HL-60 (cell line): ENCODE results near the gene ZNF500.

ENCODE experiments used
- POLR2AphosphoS5 ChIP-seq: IDR thresholded peaks from 2 replicates; pipeline ENCODE4 v1.6.1; 2012; ENCODE audit warnings: low read depth
- TF ChIP-seq, protein P1 (sequence below): IDR thresholded peaks from one replicate; pipeline ENCODE4 v1.5.1; 2011; ENCODE audit warnings: low read length, control low read depth, inconsistent platforms; ENCODE audit not compliant: insufficient read depth
- TF ChIP-seq, protein P2 (sequence below): IDR thresholded peaks from 2 replicates; pipeline ENCODE4 v1.6.1; 2012; ENCODE audit warnings: low read depth; ENCODE audit not compliant: insufficient replicate concordance

DNA sequence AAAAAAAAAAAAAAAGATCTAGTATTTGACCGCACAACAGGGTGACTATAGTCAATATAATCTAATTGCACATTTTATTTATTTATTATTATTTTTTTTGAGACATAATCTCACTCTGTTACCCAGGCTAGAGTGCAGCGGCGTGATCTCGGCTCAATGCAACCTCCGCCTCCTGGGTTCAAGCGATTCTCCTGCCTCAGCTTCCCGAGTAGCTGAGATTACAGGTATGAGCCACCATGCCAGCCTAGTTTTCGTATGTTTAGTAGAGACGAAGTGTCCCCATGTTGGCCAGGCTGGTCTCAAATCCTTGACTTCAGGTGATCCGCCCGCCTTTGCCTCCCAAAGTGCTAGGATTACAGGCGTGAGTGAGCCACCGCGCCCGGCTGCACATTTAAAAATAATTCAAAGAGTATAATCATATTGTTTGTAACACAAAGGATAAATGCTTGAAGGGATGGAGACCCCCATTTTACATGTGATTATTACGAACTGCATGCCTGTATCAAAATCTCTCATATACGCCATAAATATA lies 33.7 kb downstream of the ZNF500 start:
- TF ChIP-seq, protein P1, sequence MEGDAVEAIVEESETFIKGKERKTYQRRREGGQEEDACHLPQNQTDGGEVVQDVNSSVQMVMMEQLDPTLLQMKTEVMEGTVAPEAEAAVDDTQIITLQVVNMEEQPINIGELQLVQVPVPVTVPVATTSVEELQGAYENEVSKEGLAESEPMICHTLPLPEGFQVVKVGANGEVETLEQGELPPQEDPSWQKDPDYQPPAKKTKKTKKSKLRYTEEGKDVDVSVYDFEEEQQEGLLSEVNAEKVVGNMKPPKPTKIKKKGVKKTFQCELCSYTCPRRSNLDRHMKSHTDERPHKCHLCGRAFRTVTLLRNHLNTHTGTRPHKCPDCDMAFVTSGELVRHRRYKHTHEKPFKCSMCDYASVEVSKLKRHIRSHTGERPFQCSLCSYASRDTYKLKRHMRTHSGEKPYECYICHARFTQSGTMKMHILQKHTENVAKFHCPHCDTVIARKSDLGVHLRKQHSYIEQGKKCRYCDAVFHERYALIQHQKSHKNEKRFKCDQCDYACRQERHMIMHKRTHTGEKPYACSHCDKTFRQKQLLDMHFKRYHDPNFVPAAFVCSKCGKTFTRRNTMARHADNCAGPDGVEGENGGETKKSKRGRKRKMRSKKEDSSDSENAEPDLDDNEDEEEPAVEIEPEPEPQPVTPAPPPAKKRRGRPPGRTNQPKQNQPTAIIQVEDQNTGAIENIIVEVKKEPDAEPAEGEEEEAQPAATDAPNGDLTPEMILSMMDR, result no peak
- TF ChIP-seq, protein P2, sequence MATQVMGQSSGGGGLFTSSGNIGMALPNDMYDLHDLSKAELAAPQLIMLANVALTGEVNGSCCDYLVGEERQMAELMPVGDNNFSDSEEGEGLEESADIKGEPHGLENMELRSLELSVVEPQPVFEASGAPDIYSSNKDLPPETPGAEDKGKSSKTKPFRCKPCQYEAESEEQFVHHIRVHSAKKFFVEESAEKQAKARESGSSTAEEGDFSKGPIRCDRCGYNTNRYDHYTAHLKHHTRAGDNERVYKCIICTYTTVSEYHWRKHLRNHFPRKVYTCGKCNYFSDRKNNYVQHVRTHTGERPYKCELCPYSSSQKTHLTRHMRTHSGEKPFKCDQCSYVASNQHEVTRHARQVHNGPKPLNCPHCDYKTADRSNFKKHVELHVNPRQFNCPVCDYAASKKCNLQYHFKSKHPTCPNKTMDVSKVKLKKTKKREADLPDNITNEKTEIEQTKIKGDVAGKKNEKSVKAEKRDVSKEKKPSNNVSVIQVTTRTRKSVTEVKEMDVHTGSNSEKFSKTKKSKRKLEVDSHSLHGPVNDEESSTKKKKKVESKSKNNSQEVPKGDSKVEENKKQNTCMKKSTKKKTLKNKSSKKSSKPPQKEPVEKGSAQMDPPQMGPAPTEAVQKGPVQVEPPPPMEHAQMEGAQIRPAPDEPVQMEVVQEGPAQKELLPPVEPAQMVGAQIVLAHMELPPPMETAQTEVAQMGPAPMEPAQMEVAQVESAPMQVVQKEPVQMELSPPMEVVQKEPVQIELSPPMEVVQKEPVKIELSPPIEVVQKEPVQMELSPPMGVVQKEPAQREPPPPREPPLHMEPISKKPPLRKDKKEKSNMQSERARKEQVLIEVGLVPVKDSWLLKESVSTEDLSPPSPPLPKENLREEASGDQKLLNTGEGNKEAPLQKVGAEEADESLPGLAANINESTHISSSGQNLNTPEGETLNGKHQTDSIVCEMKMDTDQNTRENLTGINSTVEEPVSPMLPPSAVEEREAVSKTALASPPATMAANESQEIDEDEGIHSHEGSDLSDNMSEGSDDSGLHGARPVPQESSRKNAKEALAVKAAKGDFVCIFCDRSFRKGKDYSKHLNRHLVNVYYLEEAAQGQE, result no peak
- no peak for TF ChIP-seq POLR2AphosphoS5
